ENCODE measurements around the gene CCNG1. TPM values are rescaled to one million over a fixed set of nuclear protein-coding genes. Genes with fewer than 3 reads are reported as not detected.

CCNG1 gene
- total RNA-seq (2022; extraction: Qiagen RNA extraction; ENCODE audit: low read depth), result 53.6 to 66.2 TPM (median 60.7 TPM) in 5 replicates

GRCh38 chr5:163437309-163438182 lies at the start of gene CCNG1:
Gene CCNG1 (plus strand): TSS chr5:163437595. CDS start chr5:163439257, 1,662 bp downstream.

GRCh38 chr5:163459819-163460561 lies 22.6 kb downstream of the CCNG1 start, which contains the start of gene NUDCD2:
Gene NUDCD2 (minus strand): TSS chr5:163460102. CDS start chr5:163460050, 52 bp downstream.

GRCh38 chr5:163460562-163461171 lies 23.3 kb downstream of the CCNG1 start, which contains the start of gene HMMR:
Gene HMMR (plus strand): TSS chr5:163460632. CDS start chr5:163460693, 61 bp downstream.

Other genes with a start within 250 kb of the CCNG1 start
- gene NUDCD2, start 22.5 kb downstream of the CCNG1 start, total RNA-seq (2022; extraction: Qiagen RNA extraction; ENCODE audit: low read depth), result 30.7 to 38.5 TPM (median 36.6 TPM) in 5 replicates
- gene HMMR, start 23.0 kb downstream of the CCNG1 start, total RNA-seq (2022; extraction: Qiagen RNA extraction; ENCODE audit: low read depth), result 14.0 to 31.4 TPM (median 28.9 TPM) in 5 replicates
- 41.6 to 53.9 TPM (median 48.5 TPM) in 5 replicates for gene MAT2B, start 68.0 kb downstream of the CCNG1 start, total RNA-seq (2022; extraction: Qiagen RNA extraction; ENCODE audit: low read depth)

Data from A549 treated with RU486 at 1 μM for 4 hours (cell line).